PFSK-1 (cell line): ENCODE measurements around the gene PCYT1B.

Experiments used
- FOXP2 ChIP-seq: optimal IDR thresholded peaks from 2 replicates; pipeline ENCODE3; 2011; ENCODE audit warnings: borderline replicate concordance, control low read depth, inconsistent platforms; ENCODE audit not compliant: insufficient read depth; ENCODE audit errors: extremely low read length, extremely low read depth
- POLR2AphosphoS5 ChIP-seq: IDR thresholded peaks from 2 replicates; pipeline ENCODE4 v1.6.1; 2012; ENCODE audit warnings: low read depth, mild to moderate bottlenecking, control low read depth, low read length, moderate library complexity
- REST ChIP-seq, 2 experiments: IDR thresholded peaks; 2 replicates each; pipeline versions ENCODE4 v1.6.1 to v1.8.0; 2011 to 2012; ENCODE audit warnings: low read depth in 2 of 2, low read length in 2 of 2, control low read depth in 1 of 2, inconsistent platforms in 1 of 2, mild to moderate bottlenecking in 1 of 2, moderate library complexity in 1 of 2; ENCODE audit not compliant: insufficient read depth in 1 of 2
- SIN3A ChIP-seq: IDR thresholded peaks from 2 replicates; pipeline ENCODE4 v1.6.1; 2012; ENCODE audit warnings: mild to moderate bottlenecking, low read length, moderate library complexity, borderline replicate concordance; ENCODE audit not compliant: insufficient read depth
- TAF1 ChIP-seq: IDR thresholded peaks from 2 replicates; pipeline ENCODE4 v1.6.1; 2012; ENCODE audit warnings: low read length, control low read depth, borderline replicate concordance; ENCODE audit not compliant: insufficient read depth

PCYT1B gene

GRCh38 chrX:24528605-24529004 lies 118.5 kb downstream of the PCYT1B start:
- no peak for TF ChIP-seq TAF1
- TF ChIP-seq POLR2AphosphoS5, result no peak
- TF ChIP-seq SIN3A, result no peak
- TF ChIP-seq FOXP2, result no peak
- no peak for TF ChIP-seq REST (IDR thresholded peaks at IDR 0.05; ENCODE audit: insufficient read depth in 1 of 2, low read depth in 2 of 2, low read length in 2 of 2)

DNA sequence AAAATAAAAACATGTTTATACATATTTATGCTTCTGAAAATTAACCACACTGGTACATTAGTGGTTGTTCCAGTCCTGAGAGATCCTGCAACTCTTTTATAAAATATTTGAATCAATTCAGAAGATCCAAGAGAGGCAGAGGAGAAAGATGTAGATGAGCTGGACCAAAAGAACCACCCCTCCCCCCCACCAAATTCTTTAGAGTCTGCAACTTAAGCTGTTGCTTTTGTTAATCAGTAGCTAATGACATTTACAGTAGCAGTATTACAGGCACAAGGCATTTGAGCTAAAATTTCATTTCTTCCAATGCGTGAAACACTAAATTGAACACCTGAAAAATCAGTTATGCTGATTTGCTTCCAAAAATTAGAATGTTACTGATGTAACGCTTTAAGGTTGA lies 120.5 kb downstream of the PCYT1B start:
- TF ChIP-seq FOXP2 (no peak), REST (IDR thresholded peaks at IDR 0.05; ENCODE audit: insufficient read depth in 1 of 2, low read depth in 2 of 2, low read length in 2 of 2) (no peak), TAF1 (no peak), POLR2AphosphoS5 (no peak), SIN3A (no peak)

GRCh38 chrX:24525455-24525854 lies 121.7 kb downstream of the PCYT1B start:
- TF ChIP-seq TAF1, result no peak

GRCh38 chrX:24520472-24520871 lies 126.7 kb downstream of the PCYT1B start:
- TF ChIP-seq FOXP2 (no peak), SIN3A (no peak), TAF1 (no peak), POLR2AphosphoS5 (no peak), REST (IDR thresholded peaks at IDR 0.05; ENCODE audit: insufficient read depth in 1 of 2, low read depth in 2 of 2, low read length in 2 of 2) (no peak)

DNA sequence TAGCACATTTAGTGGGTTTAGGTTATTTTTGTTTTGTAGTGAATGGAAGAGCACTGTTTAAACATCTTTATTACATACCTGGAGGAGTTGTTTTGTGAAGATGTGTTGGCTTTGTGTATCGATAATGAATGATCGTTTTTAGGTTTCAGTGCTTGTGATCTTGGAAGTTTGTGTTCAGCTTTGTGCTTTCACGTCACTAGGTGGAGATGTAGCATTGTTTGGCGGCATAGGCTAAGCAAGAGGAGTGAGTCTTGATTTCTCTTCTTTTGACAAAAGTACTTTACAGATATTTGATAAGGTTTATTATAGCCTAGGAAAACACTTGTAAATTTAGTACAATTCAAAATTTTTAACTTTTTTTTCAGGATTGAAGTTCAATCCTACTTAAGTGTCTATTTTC lies 131.7 kb downstream of the PCYT1B start:
- TF ChIP-seq POLR2AphosphoS5 (no peak), SIN3A (no peak), REST (IDR thresholded peaks at IDR 0.05; ENCODE audit: insufficient read depth in 1 of 2, low read depth in 2 of 2, low read length in 2 of 2) (no peak), FOXP2 (no peak), TAF1 (no peak)
